Fibroblast of lung (primary cell): ENCODE results near the gene FBXL17. TPM values are rescaled to one million over a fixed set of nuclear protein-coding genes. Genes with fewer than 3 reads are reported as not detected.

ENCODE experiments used
- DNase-seq, 2 donors: peaks; one replicate each; pipeline versions ENCODE4 v3.0.0 to v3.0.0-alpha.2; 2010; ENCODE audit warnings: low read depth in 2 of 2
- H2AFZ ChIP-seq: 2 replicates; pipeline ENCODE4 v1.5.1; 2012; ENCODE audit warnings: low read length, control low read depth, inconsistent platforms
- H3K27ac ChIP-seq: 2 replicates; pipeline ENCODE4 v1.5.1; 2011; ENCODE audit warnings: low read length, control low read depth; ENCODE audit not compliant: insufficient read depth
- H3K27me3 ChIP-seq: 2 replicates; pipeline ENCODE4 v1.5.1; 2011; ENCODE audit warnings: mild to moderate bottlenecking, low read length; ENCODE audit not compliant: control insufficient read depth, insufficient read depth
- H3K36me3 ChIP-seq: 2 replicates; pipeline ENCODE4 v1.5.1; 2011; ENCODE audit warnings: low read length; ENCODE audit not compliant: control insufficient read depth, insufficient read depth
- H3K4me1 ChIP-seq: 2 replicates; pipeline ENCODE4 v1.5.1; 2011; ENCODE audit warnings: low read length; ENCODE audit not compliant: control insufficient read depth, insufficient read depth; ENCODE audit errors: extremely low read depth
- H3K4me2 ChIP-seq: 2 replicates; pipeline ENCODE4 v1.5.1; 2011; ENCODE audit warnings: low read length, control low read depth; ENCODE audit not compliant: insufficient read depth; ENCODE audit errors: extremely low read depth
- H3K4me3 ChIP-seq, 4 experiments: fragments of 200-600 bp in 1 of 4; sonication (generic) in 1 of 4; replicated peaks in 1 of 4; 2 replicates each; pipeline ENCODE4 v1.5.1; 2011 to 2016; ENCODE audit warnings: low read length in 4 of 4, low read depth in 3 of 4, mild to moderate bottlenecking in 3 of 4, control low read depth in 2 of 4, inconsistent platforms in 1 of 4, mixed read lengths in 1 of 4; ENCODE audit not compliant: insufficient read depth in 1 of 4; ENCODE audit errors: control extremely low read depth in 1 of 4
- H3K79me2 ChIP-seq: 2 replicates; pipeline ENCODE4 v1.5.1; 2012; ENCODE audit warnings: mild to moderate bottlenecking, low read length, inconsistent platforms; ENCODE audit not compliant: control insufficient read depth, insufficient read depth
- H3K9ac ChIP-seq: 2 replicates; pipeline ENCODE4 v1.5.1; 2011; ENCODE audit warnings: mild to moderate bottlenecking, low read length, control low read depth; ENCODE audit not compliant: insufficient read depth
- H3K9me3 ChIP-seq: 2 replicates; pipeline ENCODE4 v1.5.1; 2012; ENCODE audit warnings: low read depth, low read length; ENCODE audit not compliant: control insufficient read depth, insufficient read depth
- H4K20me1 ChIP-seq: 2 replicates; pipeline ENCODE4 v1.5.1; 2011; ENCODE audit warnings: low read length; ENCODE audit not compliant: control insufficient read depth, insufficient read depth; ENCODE audit errors: extremely low read depth
- CTCF ChIP-seq, 2 donors: IDR thresholded peaks in 1 of 2; conservative IDR thresholded peaks in 1 of 2; 1 replicate in 1 of 2; 2 replicates in 1 of 2; pipeline ENCODE4 v1.5.1; 2011 to 2012; ENCODE audit warnings: low read length in 2 of 2, control low read depth in 1 of 2, inconsistent platforms in 1 of 2, low read depth in 1 of 2, mild to moderate bottlenecking in 1 of 2
- EZH2 ChIP-seq: IDR thresholded peaks from 2 replicates; pipeline ENCODE4 v1.5.1; 2012; ENCODE audit warnings: low read length, control low read depth, mild to moderate bottlenecking; ENCODE audit errors: missing control alignments
- polyA plus RNA-seq, 2 donors: library from polyadenylated mRNA; depleted of rRNA in 1 of 2; stranded (reverse) in 1 of 2; unstranded in 1 of 2; fragments of >200 nt; gene quantifications; 2 replicates each; pipeline ENCODE4 v1.2.1, GENCODE V29; 2011 to 2012; ENCODE audit warnings: missing spikeins in 1 of 2
- total RNA-seq: library from RNA; depleted of rRNA; stranded (reverse); fragments of >200 nt; gene quantifications from 2 replicates; pipeline ENCODE4 v1.2.1, GENCODE V29; 2014

Gene FBXL17
- total and polyA plus RNA-seq, 2 donors (not counting 1 experiment from before 2014, with no cell fraction given) = 7.1 to 8.3 TPM

GRCh38 chr5:108257996-108258395 lies 123.9 kb downstream of the FBXL17 start:
- no peak overlapping the region for H3K4me2 ChIP-seq
- no peaks in the 10 kb centered on the region for H4K20me1 ChIP-seq
- H3K79me2 ChIP-seq = no peaks in the 10 kb centered on the region
- no peaks in the 10 kb centered on the region for H3K36me3 ChIP-seq
- H3K4me3 ChIP-seq = no peak overlapping the region
- peak in 1 of 2 donors; percentile 44 for DNase-seq
- H3K9me3 ChIP-seq = no peaks in the 10 kb centered on the region
- H2AFZ ChIP-seq = no peak overlapping the region
- no peak overlapping the region for H3K27ac ChIP-seq
- no peaks in the 10 kb centered on the region for H3K4me1 ChIP-seq
- no peaks in the 10 kb centered on the region for H3K27me3 ChIP-seq
- no peak overlapping the region for H3K9ac ChIP-seq
- no peak for TF ChIP-seq EZH2

GRCh38 chr5:108255468-108255867 lies 126.4 kb downstream of the FBXL17 start:
- H3K4me1 ChIP-seq = no peaks in the 10 kb centered on the region
- no peak overlapping the region for H2AFZ ChIP-seq
- no peaks in the 10 kb centered on the region for H3K9me3 ChIP-seq
- no peak overlapping the region for H3K27ac ChIP-seq
- H3K9ac ChIP-seq = no peak overlapping the region
- no peaks in the 10 kb centered on the region for H3K27me3 ChIP-seq
- H3K79me2 ChIP-seq = no peaks in the 10 kb centered on the region
- no peak for TF ChIP-seq CTCF (conservative IDR thresholded peaks at IDR 0.05 in 1 of 2, IDR thresholded peaks at IDR 0.05 in 1 of 2; ENCODE audit: low read depth in 1 of 2, low read length in 2 of 2)
- TF ChIP-seq EZH2 = no peak
- H3K36me3 ChIP-seq = no peaks in the 10 kb centered on the region
- DNase-seq = no peak
- no peaks in the 10 kb centered on the region for H4K20me1 ChIP-seq
- no peak overlapping the region for H3K4me3 ChIP-seq
- no peak overlapping the region for H3K4me2 ChIP-seq

GRCh38 chr5:108251350-108251749 lies 130.5 kb downstream of the FBXL17 start:
- H3K4me2 ChIP-seq = no peak overlapping the region
- H3K4me1 ChIP-seq = no peaks in the 10 kb centered on the region
- no peak overlapping the region for H3K4me3 ChIP-seq
- TF ChIP-seq EZH2 = no peak
- no peak for TF ChIP-seq CTCF (conservative IDR thresholded peaks at IDR 0.05 in 1 of 2, IDR thresholded peaks at IDR 0.05 in 1 of 2; ENCODE audit: low read depth in 1 of 2, low read length in 2 of 2)
- no peak overlapping the region for H2AFZ ChIP-seq
- no peaks in the 10 kb centered on the region for H3K36me3 ChIP-seq
- H3K79me2 ChIP-seq = no peaks in the 10 kb centered on the region
- peak in 1 of 2 donors; percentile 28 for DNase-seq
- H4K20me1 ChIP-seq = no peaks in the 10 kb centered on the region
- H3K27ac ChIP-seq = no peak overlapping the region
- H3K9me3 ChIP-seq = no peaks in the 10 kb centered on the region
- no peak overlapping the region for H3K9ac ChIP-seq
- no peaks in the 10 kb centered on the region for H3K27me3 ChIP-seq
